IMR-90 (cell line): ENCODE results near the gene EPC2. TPM values are rescaled to one million over a fixed set of nuclear protein-coding genes. Genes with fewer than 3 reads are reported as not detected.

Experiments
- ATAC-seq: fragments of 200-7000 bp; cut with Tn5 transposase; 2 replicates; pipeline ENCODE4 v1.9.1; 2020; ENCODE audit warnings: low read depth, mild to moderate bottlenecking, moderate library complexity
- BruUV-seq: library from RNA; stranded (reverse); fragments of 400-500 nt; replicated peaks from 2 replicates; lab custom pipeline; 2021; lab: Mats Ljungman, UMichigan
- CTCF ChIA-PET: fragments of 300-600 bp; formaldehyde crosslinking; extraction: SDS; loops from one replicate; lab custom pipeline; 2021; ENCODE audit warnings: antibody characterized with exemption; lab: Yijun Ruan, JAX
- POLR2A ChIA-PET: fragments of 300-600 bp; sonication (Branson Sonifier 250); formaldehyde crosslinking; loops from one replicate; lab custom pipeline; 2022; ENCODE audit warnings: antibody characterized with exemption; ENCODE audit not compliant: unreplicated experiment; lab: Charles Lee
- DNase-seq: peaks from one replicate; pipeline ENCODE4 v3.0.0; 2013
- H2AFZ ChIP-seq: replicated peaks from 2 replicates; pipeline ENCODE3; 2013; ENCODE audit warnings: low read length, mild to moderate bottlenecking; ENCODE audit not compliant: poor library complexity
- H2AK5ac ChIP-seq: 2 replicates; pipeline ENCODE4 v1.6.1; 2013; ENCODE audit warnings: low read depth, low read length, inconsistent platforms
- H2AK9ac ChIP-seq: replicated peaks from 2 replicates; pipeline ENCODE3; 2013; ENCODE audit warnings: mild to moderate bottlenecking, low read depth, low read length, moderate library complexity; ENCODE audit not compliant: poor library complexity
- H2BK120ac ChIP-seq: 2 replicates; pipeline ENCODE4 v1.6.1; 2013; ENCODE audit warnings: low read depth, low read length, inconsistent platforms
- H2BK15ac ChIP-seq: 3 replicates; pipeline ENCODE4 v1.6.1; 2013; ENCODE audit warnings: low read depth, low read length, inconsistent platforms
- H2BK20ac ChIP-seq: 2 replicates; pipeline ENCODE4 v1.6.1; 2013; ENCODE audit warnings: low read depth, mild to moderate bottlenecking, inconsistent platforms, low read length, moderate library complexity
- H2BK5ac ChIP-seq: 2 replicates; pipeline ENCODE4 v1.6.1; 2013; ENCODE audit warnings: mild to moderate bottlenecking, low read depth, low read length, inconsistent platforms; ENCODE audit not compliant: poor library complexity, severe bottlenecking
- H3K14ac ChIP-seq: replicated peaks from 2 replicates; pipeline ENCODE4 v1.6.1; 2013; ENCODE audit warnings: low read depth, low read length, inconsistent platforms
- H3K18ac ChIP-seq: 2 replicates; pipeline ENCODE4 v1.6.1; 2013; ENCODE audit warnings: low read depth, low read length, control low read depth
- H3K23ac ChIP-seq: 2 replicates; pipeline ENCODE4 v1.6.1; 2013; ENCODE audit warnings: low read depth, low read length, inconsistent platforms
- H3K27ac ChIP-seq: 2 replicates; pipeline ENCODE4 v1.5.1; 2013; ENCODE audit warnings: mild to moderate bottlenecking, control low read depth, low read length; ENCODE audit not compliant: insufficient read depth
- H3K27me3 ChIP-seq: 2 replicates; pipeline ENCODE4 v1.6.1; 2013; ENCODE audit warnings: low read length; ENCODE audit not compliant: control insufficient read depth, insufficient read depth
- H3K36me3 ChIP-seq: 2 replicates; pipeline ENCODE4 v1.6.1; 2013; ENCODE audit warnings: low read length, mixed read lengths; ENCODE audit not compliant: control insufficient read depth, insufficient read depth
- H3K4ac ChIP-seq: 2 replicates; pipeline ENCODE4 v1.6.1; 2013; ENCODE audit warnings: low read depth, low read length, inconsistent platforms
- H3K4me1 ChIP-seq: 2 replicates; pipeline ENCODE4 v1.6.1; 2013; ENCODE audit warnings: low read length, mixed read lengths; ENCODE audit not compliant: control insufficient read depth, insufficient read depth
- H3K4me2 ChIP-seq: 2 replicates; pipeline ENCODE4 v1.6.1; 2013; ENCODE audit warnings: low read depth, mild to moderate bottlenecking, control low read depth, low read length, moderate library complexity
- H3K4me3 ChIP-seq: 2 replicates; pipeline ENCODE4 v1.5.1; 2013; ENCODE audit warnings: low read depth, mild to moderate bottlenecking, control low read depth, low read length, moderate library complexity; ENCODE audit not compliant: insufficient read depth
- H3K56ac ChIP-seq: 2 replicates; pipeline ENCODE4 v1.6.1; 2013; ENCODE audit warnings: low read length, inconsistent platforms; ENCODE audit not compliant: insufficient read depth; ENCODE audit errors: extremely low read depth
- H3K79me1 ChIP-seq, 2 experiments: 2 replicates each; pipeline ENCODE4 v1.6.1; 2013; ENCODE audit warnings: low read length in 2 of 2, inconsistent platforms in 1 of 2, low read depth in 1 of 2
- H3K9ac ChIP-seq: 2 replicates; pipeline ENCODE4 v1.6.1; 2013; ENCODE audit warnings: low read depth, low read length, control low read depth
- H3K9me1 ChIP-seq: 2 replicates; pipeline ENCODE4 v1.6.1; 2013; ENCODE audit warnings: low read length, inconsistent platforms; ENCODE audit not compliant: insufficient read depth
- H3K9me3 ChIP-seq: 2 replicates; pipeline ENCODE4 v1.6.1; 2013; ENCODE audit warnings: low read length; ENCODE audit not compliant: control insufficient read depth, insufficient read depth
- H4K20me1 ChIP-seq: 2 replicates; pipeline ENCODE4 v1.6.1; 2013; ENCODE audit warnings: low read length, inconsistent platforms; ENCODE audit not compliant: insufficient read depth
- H4K5ac ChIP-seq: 2 replicates; pipeline ENCODE4 v1.6.1; 2013; ENCODE audit warnings: mild to moderate bottlenecking, low read depth, low read length, control low read depth
- H4K8ac ChIP-seq, 2 experiments: 2 replicates each; pipeline ENCODE4 v1.6.1; 2013; ENCODE audit warnings: low read depth in 2 of 2, low read length in 2 of 2, control low read depth in 1 of 2, inconsistent platforms in 1 of 2
- H4K91ac ChIP-seq: 2 replicates; pipeline ENCODE4 v1.6.1; 2013; ENCODE audit warnings: low read depth, low read length, inconsistent platforms; ENCODE audit not compliant: insufficient read depth
- BHLHE40 ChIP-seq: fragments of 150-350 bp; IDR thresholded peaks from 2 replicates; pipeline ENCODE4 v1.6.1; 2016; ENCODE audit warnings: mild to moderate bottlenecking, low read depth, low read length
- CEBPB ChIP-seq: IDR thresholded peaks from 2 replicates; pipeline ENCODE4 v1.6.1; 2012; ENCODE audit warnings: low read depth, low read length, improper control_type of control experiment
- CHD1 ChIP-seq: IDR thresholded peaks from 2 replicates; pipeline ENCODE4 v1.6.1; 2012; ENCODE audit warnings: low read depth, low read length, improper control_type of control experiment
- FOS ChIP-seq: fragments of 150-350 bp; IDR thresholded peaks from 2 replicates; pipeline ENCODE4 v1.6.1; 2016; ENCODE audit warnings: low read depth, low read length
- MAFK ChIP-seq: IDR thresholded peaks from 2 replicates; pipeline ENCODE4 v1.6.1; 2012; ENCODE audit warnings: low read depth, low read length, improper control_type of control experiment
- RFX5 ChIP-seq: IDR thresholded peaks from 2 replicates; pipeline ENCODE4 v1.8.0; 2012; ENCODE audit warnings: low read depth, mild to moderate bottlenecking, low read length, moderate library complexity
- SMC3 ChIP-seq: fragments of 150-350 bp; IDR thresholded peaks from 2 replicates; pipeline ENCODE4 v1.6.1; 2016; ENCODE audit warnings: low read depth, mild to moderate bottlenecking, antibody characterized with exemption, low read length, moderate library complexity
- WGBS, 2 experiments: methylation state at CpG; one replicate each; pipeline versions ENCODE4 v1.1.5 to v1.1.7; 2013; ENCODE audit warnings: missing lambda C conversion rate in 2 of 2; ENCODE audit not compliant: insufficient read length in 1 of 2; ENCODE audit errors: extremely low coverage in 2 of 2; 5-methylcytosine and 5-hydroxymethylcytosine counted together
- dilution Hi-C: fragments of 300-500 bp; cut with HindIII; formaldehyde crosslinking; loops from one replicate; pipeline ENCODE4 v1.14.3; 2018; ENCODE audit warnings: low sequenced_read_pairs; ENCODE audit not compliant: unreplicated experiment
- in situ Hi-C: fragments of 300-500 bp; cut with MboI; formaldehyde crosslinking; loops from 3 replicates; pipeline ENCODE4 v1.14.3; 2019; ENCODE audit warnings: low sequenced_read_pairs, inconsistent platforms, mixed read lengths
- intact Hi-C: fragments of 100-400 bp; cut with micrococcal nuclease; formaldehyde crosslinking; loops from 2 replicates; pipeline ENCODE4 v1.10.0; 2022
- polyA plus RNA-seq, 3 experiments: library from polyadenylated mRNA; depleted of rRNA; stranded (reverse); fragments of >200 nt; gene quantifications; 2 replicates each; pipeline ENCODE4 v1.2.3, GENCODE V29; 2012; ENCODE audit warnings: low replicate concordance in 1 of 3
- total RNA-seq: library from RNA; depleted of rRNA; stranded (reverse); fragments of >200 nt; gene quantifications from 2 replicates; pipeline ENCODE4 v1.2.3, GENCODE V29; 2012
- TF ChIP-seq, protein P1 (sequence below): fragments of 150-350 bp; IDR thresholded peaks from 2 replicates; pipeline ENCODE4 v1.6.1; 2017; ENCODE audit warnings: mild to moderate bottlenecking, antibody characterized with exemption, low read length, low read depth

The EPC2 gene
- total and polyA plus RNA-seq, 2 of the 4 experiments (the other 2 are of a cell fraction) = 10.6 to 22.6 TPM

DNA sequence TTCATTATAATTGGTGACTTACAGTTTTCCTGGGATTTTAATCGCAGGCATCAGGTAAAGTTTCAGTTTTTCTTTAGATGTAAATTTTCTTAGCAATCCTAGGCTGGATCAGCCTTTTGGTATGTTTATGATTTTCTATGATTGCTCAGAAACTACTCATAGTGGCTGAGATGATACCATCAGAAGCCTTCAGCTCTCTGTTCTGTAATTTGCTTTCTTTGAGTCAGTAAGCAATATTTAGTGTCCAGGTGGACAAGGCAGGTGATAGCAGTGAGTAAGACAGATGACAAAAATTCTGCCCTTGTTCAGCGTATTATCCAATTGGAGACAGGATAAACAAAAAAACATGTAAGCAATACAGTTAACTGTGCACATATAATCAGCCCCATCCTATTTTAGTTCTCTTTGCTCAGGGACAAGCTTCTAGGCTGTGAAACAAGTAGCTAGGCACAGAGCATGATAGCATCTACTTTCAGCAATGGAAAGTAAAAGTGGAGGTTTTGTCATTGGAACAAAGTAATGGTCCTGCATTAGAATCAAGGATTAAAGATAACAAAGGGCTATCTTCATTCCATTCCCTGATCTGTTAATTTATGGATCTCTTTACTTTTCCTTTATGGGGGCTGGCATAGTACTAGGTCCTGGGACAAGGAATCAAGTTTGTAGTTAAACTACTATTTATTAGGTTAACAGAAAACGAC is 100.8 kb downstream of the EPC2 start:
- WGBS, 2 experiments = no CpG with 5 or more reads among the region's 3 CpGs
- H2AK5ac ChIP-seq = no peak overlapping the region
- H4K8ac ChIP-seq = no peak overlapping the region
- DNase-seq (peak; percentile 50), ATAC-seq (no peak)
- H4K91ac ChIP-seq = no peak overlapping the region
- H4K5ac ChIP-seq = no peak overlapping the region
- no peak overlapping the region for H2BK20ac ChIP-seq
- no peak overlapping the region for H3K4me3 ChIP-seq
- no peak for TF ChIP-seq CEBPB
- no peak for TF ChIP-seq RFX5
- no peak for TF ChIP-seq BHLHE40
- no peak for TF ChIP-seq CHD1
- TF ChIP-seq FOS = no peak
- no peak for TF ChIP-seq MAFK
- TF ChIP-seq, protein P1, sequence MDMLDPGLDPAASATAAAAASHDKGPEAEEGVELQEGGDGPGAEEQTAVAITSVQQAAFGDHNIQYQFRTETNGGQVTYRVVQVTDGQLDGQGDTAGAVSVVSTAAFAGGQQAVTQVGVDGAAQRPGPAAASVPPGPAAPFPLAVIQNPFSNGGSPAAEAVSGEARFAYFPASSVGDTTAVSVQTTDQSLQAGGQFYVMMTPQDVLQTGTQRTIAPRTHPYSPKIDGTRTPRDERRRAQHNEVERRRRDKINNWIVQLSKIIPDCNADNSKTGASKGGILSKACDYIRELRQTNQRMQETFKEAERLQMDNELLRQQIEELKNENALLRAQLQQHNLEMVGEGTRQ = no peak
- TF ChIP-seq SMC3 = no peak
- H3K4me2 ChIP-seq = no peak overlapping the region
- H3K4ac ChIP-seq = no peak overlapping the region
- H2AFZ ChIP-seq = no peak overlapping the region
- H3K18ac ChIP-seq = no peak overlapping the region
- H4K20me1 ChIP-seq = no peaks in the 10 kb centered on the region
- BruUV-seq = no TSS peak
- H2BK120ac ChIP-seq = no peak overlapping the region
- intact Hi-C loops (loop anchor here (1.0 kb wide), 1 partner anchor 15 kb away; no protein-coding TSS in a partner anchor), dilution Hi-C loops (no loop called here), in situ Hi-C loops (no loop called here)
- no peak overlapping the region for H2BK5ac ChIP-seq
- ChIA-PET POLR2A (no interaction called here), CTCF (interaction anchor here (1.0 kb wide), 1 partner anchor 11 kb away, joined by 3 read pairs; no protein-coding TSS in a partner anchor)
- no peaks in the 10 kb centered on the region for H3K9me3 ChIP-seq
- H3K36me3 ChIP-seq = no peaks in the 10 kb centered on the region
- no peak overlapping the region for H3K27ac ChIP-seq
- no peak overlapping the region for H3K9ac ChIP-seq
- no peaks in the 10 kb centered on the region for H3K27me3 ChIP-seq
- H3K9me1 ChIP-seq = no peaks in the 10 kb centered on the region
- H3K79me1 ChIP-seq = peaks cover 12 to 16% of the 10 kb centered on the region in 2 experiments
- H3K23ac ChIP-seq = no peak overlapping the region
- H2BK15ac ChIP-seq = no peak overlapping the region
- H3K56ac ChIP-seq = no peak overlapping the region
- no peak overlapping the region for H2AK9ac ChIP-seq
- no peaks in the 10 kb centered on the region for H3K4me1 ChIP-seq
- no peak overlapping the region for H3K14ac ChIP-seq
